ENCODE results near the gene ITGAD.

Gene ITGAD

GRCh38 chr16:31475946-31476302, 82.8 kb downstream of the ITGAD start:
- no peak for DNase-seq (ENCODE audit: low spot score)

Data from activated CD4-positive, alpha-beta T cell treated with anti-CD3 and anti-CD28 coated beads, Interleukin-2, Interleukin-4, amounts not matched to agents 100 ng/mL and 50 ng/mL, durations not matched to agents 16 hours and 8 hours (primary cell).